T-helper 22 cell (primary cell): Measurements from ENCODE around the gene CHDH.

Experiments
- DNase-seq: peaks from one replicate; pipeline ENCODE4 v3.0.0-alpha.2; 2020; ENCODE audit warnings: low read depth

Gene CHDH

DNA sequence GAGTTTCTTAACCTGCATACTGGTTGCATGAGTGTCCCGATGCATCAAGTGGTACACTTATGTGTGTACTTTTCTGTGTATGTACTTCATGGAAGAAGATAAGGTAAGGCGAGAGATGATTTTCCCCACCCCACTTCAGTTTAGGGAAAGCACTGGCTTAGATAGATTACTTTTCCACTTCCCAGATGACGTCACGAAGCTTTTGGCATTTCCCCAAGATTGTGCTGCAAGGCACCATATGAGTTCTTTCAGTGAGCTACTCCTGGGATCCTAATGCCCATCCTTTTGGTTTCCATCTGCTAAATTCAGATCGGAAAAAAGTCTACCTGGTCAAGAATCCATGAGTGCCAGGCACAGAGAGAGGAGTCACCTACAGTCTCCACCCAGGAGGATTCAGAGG lies 4.7 kb upstream of the CHDH start:
- DNase-seq: no peak

GRCh38 chr3:53849916-53850315 lies 3.7 kb upstream of the CHDH start:
- no peak for DNase-seq

GRCh38 chr3:53846851-53847155 lies 584 bp upstream of the CHDH start:
- DNase-seq: no peak

DNA sequence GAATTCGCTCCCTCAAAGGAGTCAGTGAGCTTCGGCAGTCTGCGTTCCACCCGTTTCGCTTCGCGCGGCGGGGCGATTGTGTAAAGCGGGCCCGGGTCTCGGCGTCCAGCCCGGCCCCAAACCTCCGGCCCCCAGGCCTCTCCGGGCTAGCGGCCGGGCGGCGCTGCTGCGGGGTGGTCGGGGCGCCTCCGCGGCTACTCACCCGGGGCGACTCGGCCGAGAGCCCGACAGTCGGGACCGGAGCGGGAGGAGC lies 412 bp downstream of the CHDH start:
- no peak for DNase-seq

- no peak for DNase-seq
These were observed 927 bp downstream of the CHDH start for GRCh38 chr3:53845103-53845880.

DNA sequence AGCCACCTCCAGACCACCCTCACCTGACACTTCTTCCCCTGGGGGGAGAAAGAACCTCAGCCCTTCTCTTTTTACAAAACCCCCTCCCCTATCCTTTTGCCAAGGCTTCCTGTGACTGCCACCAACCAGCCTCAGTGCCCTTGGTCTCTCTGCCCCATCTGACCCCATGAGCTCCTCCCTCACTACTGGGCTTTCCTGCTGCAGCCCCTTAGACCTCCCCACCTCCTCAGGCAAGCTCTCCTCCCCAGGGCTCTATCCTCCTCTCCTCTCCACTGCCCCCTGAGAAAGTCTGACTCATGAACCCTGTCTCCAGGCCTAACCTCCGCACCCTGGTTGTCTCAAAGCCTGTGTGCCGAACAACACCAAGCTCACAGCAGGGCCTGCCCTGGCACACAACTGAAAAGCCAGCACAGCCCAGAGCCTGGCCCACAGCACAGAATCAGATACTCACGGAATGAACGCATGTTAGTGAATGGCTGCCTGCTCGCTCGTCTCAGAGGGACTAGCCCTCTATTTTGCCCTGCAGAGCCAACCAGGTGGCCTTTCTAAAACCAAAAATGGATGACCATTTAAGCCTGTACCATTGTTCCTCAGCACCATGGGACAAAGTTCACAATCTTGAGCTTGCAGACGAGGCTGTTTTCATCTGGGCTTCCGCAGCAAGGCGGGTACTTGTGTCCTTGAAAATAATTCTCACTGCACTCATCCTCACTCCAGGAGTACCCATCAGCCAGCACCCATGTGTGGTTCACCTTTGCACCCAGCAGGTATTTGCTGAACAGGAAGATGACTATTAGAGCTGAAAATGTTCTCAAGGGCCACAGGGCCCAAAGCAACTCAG lies 1.7 kb downstream of the CHDH start:
- no peak for DNase-seq

GRCh38 chr3:53843195-53844177 lies 2.7 kb downstream of the CHDH start:
- no peak for DNase-seq

- DNase-seq: no peak
These were observed 3.6 kb downstream of the CHDH start for GRCh38 chr3:53842436-53843194.

DNA sequence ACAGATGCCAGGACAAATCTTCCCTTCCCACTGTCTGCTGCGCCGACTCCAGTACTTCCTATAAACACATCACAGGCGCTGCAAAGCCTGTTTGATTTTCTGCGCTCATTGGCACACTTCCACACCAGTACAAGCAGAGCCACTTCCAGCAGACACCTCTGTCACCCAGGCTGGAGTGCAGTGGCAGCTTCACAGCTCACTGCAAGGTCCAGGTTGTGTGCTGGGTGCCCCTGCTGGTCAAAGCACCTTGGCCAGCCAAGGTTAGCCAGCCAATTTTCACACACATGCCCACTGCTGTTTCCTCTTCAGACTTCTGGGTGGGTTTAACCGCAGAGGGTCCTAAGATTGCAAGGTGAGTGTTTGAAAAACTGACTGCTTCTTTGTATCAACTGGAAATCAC lies 4.9 kb downstream of the CHDH start:
- no peak for DNase-seq

- no peak for DNase-seq
These were observed 8.9 kb downstream of the CHDH start for GRCh38 chr3:53837331-53837730.

DNA sequence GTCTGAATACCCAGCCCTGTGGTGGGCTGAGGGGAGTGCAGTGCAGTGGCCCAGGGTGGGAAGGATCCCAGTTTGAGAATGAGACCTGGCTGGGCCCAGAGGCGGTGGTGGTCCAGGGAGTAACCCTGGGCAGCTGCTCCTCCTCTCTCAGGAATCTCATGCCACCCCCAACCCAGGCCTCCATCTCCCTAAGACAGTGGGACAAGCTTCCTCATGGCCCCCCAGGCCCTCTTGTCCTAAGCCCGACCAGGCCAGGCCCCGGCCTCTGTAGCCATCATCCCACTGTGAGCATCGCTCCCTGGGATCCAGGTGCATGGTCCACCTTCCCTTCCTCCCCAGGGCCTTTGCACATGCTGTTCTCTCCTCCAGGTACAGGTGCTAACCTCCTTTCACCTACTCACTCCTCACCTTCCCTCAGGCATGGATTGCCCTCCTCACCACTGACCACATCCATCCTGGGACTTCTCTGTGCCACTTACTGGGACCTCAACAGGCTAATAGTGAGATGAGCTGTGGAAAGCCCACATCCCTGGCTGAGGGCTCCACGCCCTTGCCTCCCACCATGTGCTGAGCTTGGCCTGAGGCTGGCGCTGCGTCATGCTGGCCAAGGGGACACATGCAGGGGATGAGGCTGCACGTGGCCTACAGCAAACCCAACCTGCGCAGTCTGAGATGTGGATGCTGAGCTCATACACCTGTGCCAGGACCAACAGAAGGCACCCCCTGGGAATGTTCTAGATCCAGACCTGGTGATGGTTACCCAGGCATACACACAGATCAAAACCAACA lies 9.9 kb downstream of the CHDH start:
- no peak for DNase-seq

DNA sequence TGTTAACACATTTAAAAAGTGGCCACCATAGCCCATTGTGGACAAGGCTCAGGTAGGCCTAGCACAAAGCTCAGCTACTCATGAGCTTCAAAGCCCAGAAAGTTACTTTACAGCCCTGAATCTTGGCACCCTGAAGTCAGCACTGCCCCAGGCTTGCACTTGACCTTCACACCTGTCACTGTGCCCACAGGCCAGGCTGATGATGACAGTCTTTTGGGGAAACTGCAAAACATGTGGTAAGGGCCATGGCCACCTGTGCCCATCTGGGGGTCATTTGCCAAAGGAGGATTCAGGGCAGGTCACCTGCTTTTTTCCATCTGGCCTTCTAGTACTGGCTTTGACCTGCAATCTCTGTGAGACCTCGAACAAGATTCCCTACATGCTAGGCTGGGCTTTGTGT lies 11.0 kb downstream of the CHDH start:
- DNase-seq: no peak

DNA sequence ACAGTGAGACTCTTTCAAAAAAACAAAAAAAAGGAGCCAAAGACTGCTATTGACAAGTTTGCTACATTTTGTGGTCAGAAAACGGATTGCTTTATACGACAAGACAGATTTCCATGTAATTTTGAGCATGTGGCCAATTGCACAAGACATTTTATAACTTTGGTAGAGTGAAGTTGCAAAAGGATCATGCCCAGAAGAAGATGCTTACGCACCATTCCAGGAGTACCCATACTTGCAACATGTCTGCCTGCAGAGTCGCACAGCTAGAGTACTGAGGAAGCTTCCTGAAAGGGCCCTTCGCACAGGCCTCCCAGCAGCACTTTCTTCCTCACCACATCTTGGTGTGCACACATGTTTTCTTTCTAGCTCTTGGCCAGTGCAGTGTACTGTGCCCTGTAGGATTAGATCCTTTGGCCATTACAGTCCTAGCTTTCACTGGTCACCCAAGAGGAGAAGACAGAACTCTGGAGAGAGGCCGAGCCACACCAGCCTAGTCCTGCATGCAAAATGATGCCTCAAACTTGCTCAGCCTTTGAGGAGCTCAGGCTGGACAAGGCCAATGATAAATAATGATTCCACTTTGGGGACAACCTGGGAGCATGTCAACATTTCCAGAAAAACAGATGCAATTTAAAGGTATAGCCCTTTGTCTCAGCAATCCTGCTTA lies 11.7 kb downstream of the CHDH start:
- DNase-seq: no peak

DNA sequence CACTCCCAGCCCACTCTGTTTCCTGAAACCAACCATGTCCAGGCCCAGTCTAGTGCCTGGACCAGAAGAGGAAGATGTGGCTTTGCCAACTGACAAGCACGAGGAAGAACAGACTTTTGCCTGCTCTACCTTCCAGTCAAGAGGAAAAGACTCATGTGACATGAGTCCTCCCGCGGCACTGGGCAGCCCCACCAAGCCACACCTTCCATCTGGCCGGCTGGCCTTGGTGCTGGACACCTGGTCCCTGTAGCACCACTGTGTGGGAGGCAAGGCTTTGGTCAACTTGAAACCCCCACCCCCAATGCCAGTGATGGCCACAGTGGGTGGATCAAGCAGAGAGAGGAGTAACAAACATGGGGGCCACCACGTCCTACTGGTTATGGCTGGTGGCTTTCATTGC lies 12.5 kb downstream of the CHDH start:
- no peak for DNase-seq

DNA sequence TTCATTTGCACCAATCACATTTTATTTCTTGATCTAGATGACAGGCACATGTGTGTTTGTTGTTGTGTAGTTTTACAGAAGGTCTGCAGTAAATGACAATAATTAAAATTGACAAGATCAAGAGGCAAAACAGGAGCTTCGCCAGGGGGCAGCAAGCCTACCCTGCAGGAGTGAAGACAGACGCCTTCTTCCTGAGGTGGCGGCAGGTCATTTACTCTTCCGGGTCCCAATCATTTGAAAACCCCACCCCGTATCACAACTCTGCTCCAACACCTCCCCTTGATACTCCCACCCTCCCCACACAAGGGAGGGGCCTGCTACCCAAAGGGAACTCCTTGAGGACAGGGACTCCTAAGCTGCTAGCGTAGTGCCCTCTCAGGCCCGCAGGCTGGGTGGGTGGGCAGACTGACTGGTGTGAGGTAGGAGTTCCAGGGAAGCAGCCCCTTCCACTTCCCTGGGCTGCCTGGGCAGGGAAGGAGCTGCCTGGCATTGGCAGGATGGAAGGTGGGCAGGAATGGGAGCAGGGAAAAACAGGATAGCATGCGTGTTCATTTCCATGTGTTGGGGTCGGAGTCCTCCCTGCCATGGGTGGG lies 13.1 kb downstream of the CHDH start:
- DNase-seq: no peak

DNA sequence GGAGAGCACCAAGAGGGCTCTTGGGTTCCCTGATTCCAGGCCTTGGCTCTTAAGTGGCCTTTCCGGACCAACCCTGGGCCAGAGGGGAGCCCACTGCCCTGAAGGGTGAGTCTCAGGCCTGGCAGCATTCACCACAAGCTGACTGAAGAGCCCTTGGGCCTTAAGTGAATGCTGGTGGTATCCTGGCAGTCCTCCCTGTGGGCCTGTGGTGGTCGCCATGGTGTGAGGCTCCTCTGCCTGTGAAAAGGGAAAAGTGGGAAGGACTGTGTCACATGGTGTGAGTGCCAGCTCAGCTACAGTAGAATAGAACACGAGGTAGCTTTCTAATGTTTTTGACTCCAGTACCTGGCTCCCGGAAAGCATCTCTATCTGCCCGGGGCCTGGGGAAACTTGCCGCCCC lies 15.3 kb downstream of the CHDH start:
- DNase-seq: no peak

GRCh38 chr3:53829605-53830004 lies 16.6 kb downstream of the CHDH start:
- DNase-seq: no peak

DNA sequence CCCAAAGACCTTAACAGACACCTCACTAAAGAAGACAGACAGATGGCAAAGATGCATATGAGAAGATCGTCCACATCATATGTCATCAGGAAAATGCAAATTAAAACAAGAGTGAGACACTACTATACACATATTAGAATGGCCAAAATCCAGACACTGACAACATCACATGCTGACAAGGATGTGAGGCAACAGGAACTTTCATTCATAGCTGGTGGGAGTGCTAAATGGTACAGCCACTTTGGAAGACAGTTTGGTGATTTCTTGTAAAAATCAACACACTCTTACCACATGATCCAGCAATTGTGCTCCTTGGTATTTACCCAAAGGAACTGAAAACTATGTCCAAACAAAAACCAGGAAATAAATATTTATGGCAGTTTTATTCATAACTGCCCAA lies 17.6 kb downstream of the CHDH start:
- no peak for DNase-seq

GRCh38 chr3:53826048-53826447 lies 20.2 kb downstream of the CHDH start:
- DNase-seq: no peak

GRCh38 chr3:53824795-53825194 lies 21.4 kb downstream of the CHDH start:
- DNase-seq: no peak
